ENCODE results near the gene EXOC3L4. TPM values are rescaled to one million over a fixed set of nuclear protein-coding genes. Genes with fewer than 3 reads are reported as not detected.

EXOC3L4 gene
- total RNA-seq, 4 donors from 2014 or later, result under 0.01 to 5.6 (median 0.41) TPM; not detected in 1

GRCh38 chr14:103105580-103106150 lies 11.1 kb downstream of the EXOC3L4 start:
- no peaks in the 10 kb centered on the region for H3K36me3 ChIP-seq
- no peaks in the 10 kb centered on the region for H3K9me3 ChIP-seq
- no peak overlapping the region for H3K4me3 ChIP-seq
- no peak overlapping the region for H3K27ac ChIP-seq
- no peak for DNase-seq
- intact Hi-C loops (cut with DNase I; ENCODE audit: low total_unique reads), result loop anchor here (10.0 kb wide), 1 partner anchor 79 kb away; no protein-coding TSS in a partner anchor
- H3K4me1 ChIP-seq, result peaks cover 0 to 12% of the 10 kb centered on the region in 2 donors
- TF ChIP-seq POLR2A (IDR thresholded peaks at IDR 0.05), result no peak
- TF ChIP-seq, protein P1, sequence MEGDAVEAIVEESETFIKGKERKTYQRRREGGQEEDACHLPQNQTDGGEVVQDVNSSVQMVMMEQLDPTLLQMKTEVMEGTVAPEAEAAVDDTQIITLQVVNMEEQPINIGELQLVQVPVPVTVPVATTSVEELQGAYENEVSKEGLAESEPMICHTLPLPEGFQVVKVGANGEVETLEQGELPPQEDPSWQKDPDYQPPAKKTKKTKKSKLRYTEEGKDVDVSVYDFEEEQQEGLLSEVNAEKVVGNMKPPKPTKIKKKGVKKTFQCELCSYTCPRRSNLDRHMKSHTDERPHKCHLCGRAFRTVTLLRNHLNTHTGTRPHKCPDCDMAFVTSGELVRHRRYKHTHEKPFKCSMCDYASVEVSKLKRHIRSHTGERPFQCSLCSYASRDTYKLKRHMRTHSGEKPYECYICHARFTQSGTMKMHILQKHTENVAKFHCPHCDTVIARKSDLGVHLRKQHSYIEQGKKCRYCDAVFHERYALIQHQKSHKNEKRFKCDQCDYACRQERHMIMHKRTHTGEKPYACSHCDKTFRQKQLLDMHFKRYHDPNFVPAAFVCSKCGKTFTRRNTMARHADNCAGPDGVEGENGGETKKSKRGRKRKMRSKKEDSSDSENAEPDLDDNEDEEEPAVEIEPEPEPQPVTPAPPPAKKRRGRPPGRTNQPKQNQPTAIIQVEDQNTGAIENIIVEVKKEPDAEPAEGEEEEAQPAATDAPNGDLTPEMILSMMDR (IDR thresholded peaks at IDR 0.05), result no peak
- peaks cover 17 to 26% of the 10 kb centered on the region in 2 donors for H3K27me3 ChIP-seq

GRCh38 chr14:103107455-103107854 lies 12.9 kb downstream of the EXOC3L4 start:
- no peak for DNase-seq
- no peak for TF ChIP-seq POLR2A (IDR thresholded peaks at IDR 0.05)
- TF ChIP-seq, protein P1 (IDR thresholded peaks at IDR 0.05), result no peak
- Histone ChIP-seq H3K4me3 (no peak overlapping the region), H3K27ac (no peak overlapping the region), H3K36me3 (no peaks in the 10 kb centered on the region), H3K9me3 (no peaks in the 10 kb centered on the region), H3K4me1 (peaks cover 0 to 15% of the 10 kb centered on the region in 2 donors), H3K27me3 (peaks cover 17 to 18% of the 10 kb centered on the region in 2 donors)
- intact Hi-C loops (cut with DNase I; ENCODE audit: low total_unique reads), result loop anchor here (10.0 kb wide), 1 partner anchor 77 kb away; no protein-coding TSS in a partner anchor

DNA sequence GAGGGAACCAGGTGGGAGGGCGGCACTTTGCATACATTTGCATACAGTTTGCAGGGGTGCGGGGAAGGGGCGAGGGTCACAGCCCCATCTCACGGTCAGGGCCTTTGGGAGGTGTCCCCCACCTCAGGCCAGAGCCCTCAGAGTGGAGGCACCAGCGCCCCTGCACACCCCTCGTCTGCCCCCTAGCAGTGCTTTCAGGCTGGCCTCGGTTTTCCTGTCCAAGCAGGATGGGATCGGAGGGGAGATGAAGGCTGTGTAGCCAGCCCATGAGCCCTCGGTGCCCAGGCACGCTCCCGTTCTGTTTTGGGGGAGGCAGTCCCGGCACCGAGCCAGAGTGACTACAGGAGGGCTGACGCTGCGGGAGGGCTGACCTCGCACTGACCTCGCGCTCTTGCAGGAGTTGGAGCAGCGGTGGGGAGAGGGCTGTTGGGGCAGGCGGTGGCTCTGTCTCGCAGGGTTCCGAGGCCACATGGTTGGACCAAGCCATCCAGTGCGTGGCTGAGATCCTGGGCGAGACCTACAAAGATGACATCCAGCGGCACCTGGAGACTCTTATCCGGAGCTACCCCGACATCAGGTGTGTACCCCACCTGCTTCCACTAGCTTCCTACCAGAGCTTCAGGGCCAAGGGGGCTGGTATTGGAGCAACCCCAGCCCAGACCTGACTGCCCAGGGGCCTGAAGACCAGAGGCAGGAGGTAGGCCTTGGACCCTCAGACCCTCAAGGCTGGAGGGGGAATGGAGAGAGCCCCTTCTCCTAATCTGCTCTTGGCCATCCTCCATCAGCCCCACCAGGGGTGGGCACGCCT lies 13.6 kb downstream of the EXOC3L4 start:
- intact Hi-C loops (cut with DNase I; ENCODE audit: low total_unique reads), result loop anchor here (10.0 kb wide), 1 partner anchor 77 kb away; no protein-coding TSS in a partner anchor
- Histone ChIP-seq H3K9me3 (no peaks in the 10 kb centered on the region), H3K27ac (peak overlapping the region; percentile 64 to 69), H3K4me1 (peaks cover 0 to 13% of the 10 kb centered on the region in 2 donors), H3K27me3 (peaks cover 11 to 12% of the 10 kb centered on the region in 2 donors), H3K4me3 (no peak overlapping the region), H3K36me3 (no peaks in the 10 kb centered on the region)
- DNase-seq, result no peak
- TF ChIP-seq, protein P1 (IDR thresholded peaks at IDR 0.05), result no peak
- no peak for TF ChIP-seq POLR2A (IDR thresholded peaks at IDR 0.05)

- intact Hi-C loops (cut with DNase I; ENCODE audit: low total_unique reads), result loop anchor here (10.0 kb wide), 1 partner anchor 76 kb away; no protein-coding TSS in a partner anchor
- Histone ChIP-seq H3K27ac (peak overlapping the region; percentile 64 to 69), H3K9me3 (no peaks in the 10 kb centered on the region), H3K36me3 (no peaks in the 10 kb centered on the region), H3K27me3 (peaks cover 8 to 11% of the 10 kb centered on the region in 2 donors), H3K4me3 (no peak overlapping the region), H3K4me1 (peaks cover 0 to 13% of the 10 kb centered on the region in 2 donors)
- TF ChIP-seq, protein P1 (IDR thresholded peaks at IDR 0.05), result no peak
- TF ChIP-seq POLR2A (IDR thresholded peaks at IDR 0.05), result no peak
- DNase-seq, result peak; percentile 63 to 73
Observed at GRCh38 chr14:103108749-103109207, 14.3 kb downstream of the EXOC3L4 start.

Measured in uterus (tissue), 4 donors.